ENCODE measurements around the gene ANKRD11.
"Not testable (repeated sequence)": the region's sequence is repeated elsewhere in the genome, so short reads cannot be mapped to it uniquely, and the experiment has no call there.

ANKRD11 gene

GRCh38 chr16:89401641-89402445 is 88.5 kb downstream of the ANKRD11 start:
- DNase-seq: no peak

- no peak for DNase-seq
Observed at GRCh38 chr16:89401205-89401604, 89.2 kb downstream of the ANKRD11 start.

GRCh38 chr16:89400740-89401139 is 89.6 kb downstream of the ANKRD11 start:
- no peak for DNase-seq

- no peak for DNase-seq
Observed at GRCh38 chr16:89398924-89399323, 91.4 kb downstream of the ANKRD11 start.

- no peak for DNase-seq
Observed at GRCh38 chr16:89397331-89397861, 93.0 kb downstream of the ANKRD11 start.

- DNase-seq: no peak
Observed at GRCh38 chr16:89396156-89396555, 94.2 kb downstream of the ANKRD11 start.

GRCh38 chr16:89395150-89396142 is 94.9 kb downstream of the ANKRD11 start:
- DNase-seq: no peak

- no peak for DNase-seq
Observed at GRCh38 chr16:89393738-89394406, 96.5 kb downstream of the ANKRD11 start.

- peak in 2 of 3 donors; percentile 33 to 35 for DNase-seq
Observed at GRCh38 chr16:89392881-89393737, 97.3 kb downstream of the ANKRD11 start.

- not testable (repeated sequence) for DNase-seq
Observed at GRCh38 chr16:89390224-89390583, 100.2 kb downstream of the ANKRD11 start.

GRCh38 chr16:89389504-89390223 is 100.7 kb downstream of the ANKRD11 start:
- DNase-seq: not testable (repeated sequence)

- no peak for DNase-seq
Observed at GRCh38 chr16:89388536-89388935, 101.8 kb downstream of the ANKRD11 start.

- DNase-seq: no peak
Observed at GRCh38 chr16:89386306-89387185, 103.8 kb downstream of the ANKRD11 start.

- DNase-seq: no peak
Observed at GRCh38 chr16:89385712-89386111, 104.6 kb downstream of the ANKRD11 start.

GRCh38 chr16:89384282-89384681 is 106.1 kb downstream of the ANKRD11 start:
- no peak for DNase-seq

- peak in 2 of 3 donors; percentile 25 for DNase-seq
Observed at GRCh38 chr16:89383095-89384003, 107.0 kb downstream of the ANKRD11 start.

GRCh38 chr16:89382555-89382954 is 107.8 kb downstream of the ANKRD11 start:
- not testable (repeated sequence) for DNase-seq

GRCh38 chr16:89381788-89382187 is 108.6 kb downstream of the ANKRD11 start:
- DNase-seq: no peak

GRCh38 chr16:89380681-89381080 is 109.7 kb downstream of the ANKRD11 start:
- no peak for DNase-seq
